Colonic mucosa (tissue), 4 donors: ENCODE measurements around the gene LRG1. TPM values are rescaled to one million over a fixed set of nuclear protein-coding genes. Genes with fewer than 3 reads are reported as not detected.
A peak's percentile ranks its signal among the peaks of the same experiment; 100 is the strongest.

Experiments used
- DNase-seq: peaks from one replicate; pipeline ENCODE4 v3.0.0-alpha.2; 2020
- H3K27ac ChIP-seq: fragments of 200-600 bp; one replicate; pipeline ENCODE4 v1.8.0; 2021
- H3K27me3 ChIP-seq: fragments of 200-600 bp; one replicate; pipeline ENCODE4 v1.8.0; 2021
- H3K36me3 ChIP-seq: fragments of 200-600 bp; one replicate; pipeline ENCODE4 v1.8.0; 2021
- H3K4me1 ChIP-seq: fragments of 200-600 bp; one replicate; pipeline ENCODE4 v1.8.0; 2021; ENCODE audit warnings: mild to moderate bottlenecking
- H3K4me3 ChIP-seq: fragments of 200-600 bp; one replicate; pipeline ENCODE4 v1.8.0; 2021
- H3K9ac ChIP-seq, 2 donors: one replicate each; pipeline ENCODE4 v1.7.0; 2013; ENCODE audit warnings: control low read depth in 2 of 2, low read depth in 2 of 2, low read length in 2 of 2
- H3K9me3 ChIP-seq: fragments of 200-600 bp; one replicate; pipeline ENCODE4 v1.8.0; 2021
- intact Hi-C: fragments of 100-400 bp; cut with DNase I; formaldehyde crosslinking; loops from one replicate; pipeline ENCODE4 v1.14.1; 2022
- total RNA-seq, 2 donors: library from RNA; stranded (reverse); fragmentation: NEBNext Ultra II Directional in 1 of 2; extraction: Animal tissue kit (Norgen Biotek cat#: 25700) in 1 of 2; gene quantifications; one replicate each; pipeline ENCODE4 v1.2.1, GENCODE V29; 2021
- TF ChIP-seq, protein P1 (sequence below): fragments of 200-600 bp; IDR thresholded peaks from one replicate; pipeline ENCODE4 v1.8.0; 2022; ENCODE audit warnings: antibody characterized with exemption, mild to moderate bottlenecking
- donor health status: healthy.
- donor health status: DM: no; HTN: no; CAD: no.
- donor health status: DM: no; HTN: no; CAD: no.

LRG1 gene
- total RNA-seq, 2 donors from 2014 or later = 24.4 to 26.0 TPM

DNA sequence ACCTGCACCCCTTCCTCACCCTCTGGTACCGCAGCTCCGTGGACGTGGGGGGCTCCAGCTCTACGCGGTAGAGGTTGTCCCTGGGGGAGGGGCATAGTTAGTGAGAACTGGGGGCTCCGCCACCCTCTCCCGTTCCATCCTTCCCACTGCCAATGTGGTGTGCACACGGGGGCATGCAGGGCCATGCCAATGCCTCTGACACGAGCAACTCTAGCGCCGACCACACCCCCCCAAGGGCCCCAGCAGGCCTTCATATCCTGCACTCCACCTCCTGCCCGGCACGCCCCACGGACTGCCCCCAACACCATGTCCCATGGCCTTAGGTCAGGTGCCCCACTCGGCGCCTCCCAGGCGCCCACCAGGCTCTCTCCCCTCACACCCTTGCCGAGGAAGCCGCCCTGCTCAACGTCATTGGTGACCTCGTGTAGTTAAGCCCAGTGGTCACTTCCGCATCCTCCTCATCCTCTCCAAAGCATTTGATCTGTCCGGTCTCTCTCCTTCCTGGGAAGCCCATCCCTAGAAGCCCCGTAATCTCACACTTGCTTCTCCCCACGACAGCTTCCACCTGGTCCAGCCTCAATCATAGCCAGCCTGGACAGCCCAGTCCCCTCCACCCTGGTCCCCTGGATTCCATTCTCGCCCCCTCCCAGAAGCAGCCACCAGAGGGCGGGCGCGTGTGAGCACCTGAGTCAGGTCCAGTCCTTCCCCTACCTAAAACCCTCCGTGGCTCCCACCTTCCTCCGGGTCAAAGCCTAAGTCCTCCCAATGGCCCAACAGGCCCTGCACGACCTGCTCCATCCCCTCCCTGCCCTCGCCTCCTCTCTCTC, 17.5 kb upstream of the LRG1 start:
- Histone ChIP-seq H3K27ac (no peak overlapping the region), H3K4me1 (no peaks in the 10 kb centered on the region), H3K4me3 (no peak overlapping the region), H3K9ac (no peak overlapping the region), H3K9me3 (no peaks in the 10 kb centered on the region), H3K27me3 (no peaks in the 10 kb centered on the region), H3K36me3 (no peaks in the 10 kb centered on the region)
- intact Hi-C loops = no loop called here
- DNase-seq = no peak
- TF ChIP-seq, protein P1, sequence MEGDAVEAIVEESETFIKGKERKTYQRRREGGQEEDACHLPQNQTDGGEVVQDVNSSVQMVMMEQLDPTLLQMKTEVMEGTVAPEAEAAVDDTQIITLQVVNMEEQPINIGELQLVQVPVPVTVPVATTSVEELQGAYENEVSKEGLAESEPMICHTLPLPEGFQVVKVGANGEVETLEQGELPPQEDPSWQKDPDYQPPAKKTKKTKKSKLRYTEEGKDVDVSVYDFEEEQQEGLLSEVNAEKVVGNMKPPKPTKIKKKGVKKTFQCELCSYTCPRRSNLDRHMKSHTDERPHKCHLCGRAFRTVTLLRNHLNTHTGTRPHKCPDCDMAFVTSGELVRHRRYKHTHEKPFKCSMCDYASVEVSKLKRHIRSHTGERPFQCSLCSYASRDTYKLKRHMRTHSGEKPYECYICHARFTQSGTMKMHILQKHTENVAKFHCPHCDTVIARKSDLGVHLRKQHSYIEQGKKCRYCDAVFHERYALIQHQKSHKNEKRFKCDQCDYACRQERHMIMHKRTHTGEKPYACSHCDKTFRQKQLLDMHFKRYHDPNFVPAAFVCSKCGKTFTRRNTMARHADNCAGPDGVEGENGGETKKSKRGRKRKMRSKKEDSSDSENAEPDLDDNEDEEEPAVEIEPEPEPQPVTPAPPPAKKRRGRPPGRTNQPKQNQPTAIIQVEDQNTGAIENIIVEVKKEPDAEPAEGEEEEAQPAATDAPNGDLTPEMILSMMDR = no peak

- H3K9ac ChIP-seq = no peak overlapping the region
- intact Hi-C loops = no loop called here
- H3K9me3 ChIP-seq = no peaks in the 10 kb centered on the region
- TF ChIP-seq, protein P1 = no peak
- no peak overlapping the region for H3K4me3 ChIP-seq
- no peaks in the 10 kb centered on the region for H3K4me1 ChIP-seq
- H3K27me3 ChIP-seq = no peaks in the 10 kb centered on the region
- H3K27ac ChIP-seq = no peak overlapping the region
- H3K36me3 ChIP-seq = no peaks in the 10 kb centered on the region
- DNase-seq = peak; percentile 57
These were observed 16.8 kb upstream of the LRG1 start for GRCh38 chr19:4556597-4557127.

DNA sequence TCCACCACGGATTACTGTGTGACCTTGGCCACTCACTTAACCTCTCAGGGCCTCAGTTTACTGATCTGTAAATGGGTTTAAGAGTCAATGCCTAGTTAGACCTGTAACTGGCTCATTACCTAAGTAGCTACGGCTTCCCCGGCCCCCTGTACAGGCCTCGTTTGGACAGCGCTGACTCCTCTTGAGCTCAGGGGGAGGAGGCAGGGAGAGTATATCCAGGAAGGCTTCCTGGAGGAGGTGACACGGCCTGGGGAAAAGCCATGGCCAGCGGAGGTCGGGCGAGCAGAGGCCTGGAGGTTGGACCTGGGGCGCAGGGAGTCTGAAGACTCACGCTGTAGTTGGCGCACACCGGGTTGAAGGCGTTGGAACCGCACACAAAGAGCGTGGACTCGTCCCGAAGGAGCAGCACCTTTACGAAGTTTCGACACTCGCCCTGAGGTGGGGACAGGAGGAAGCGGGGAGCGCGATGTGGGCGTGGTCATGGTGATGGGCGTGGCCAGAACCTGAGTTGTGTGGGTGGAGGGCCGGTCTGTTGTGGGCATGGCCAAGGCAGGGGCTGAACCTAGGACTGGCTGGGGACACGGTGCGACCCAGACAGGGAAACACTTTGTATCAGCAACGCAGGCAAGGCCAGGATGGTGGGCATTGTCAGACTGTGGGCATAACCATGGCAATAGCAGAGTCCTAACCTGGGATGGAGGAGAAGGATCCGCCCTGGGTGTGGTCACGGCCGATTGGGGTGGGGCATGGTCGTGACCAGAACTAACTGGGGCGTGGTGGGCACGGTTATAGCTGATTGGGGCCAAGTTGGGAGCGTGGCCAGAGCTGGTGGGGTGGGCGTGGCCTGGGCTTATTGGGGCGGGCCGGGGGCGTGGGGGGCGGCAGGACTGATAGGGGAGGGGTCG, 16.1 kb upstream of the LRG1 start:
- DNase-seq = peak; percentile 60
- H3K27me3 ChIP-seq = no peaks in the 10 kb centered on the region
- no peak overlapping the region for H3K4me3 ChIP-seq
- intact Hi-C loops = no loop called here
- no peak overlapping the region for H3K27ac ChIP-seq
- H3K9ac ChIP-seq = no peak overlapping the region
- no peaks in the 10 kb centered on the region for H3K9me3 ChIP-seq
- no peaks in the 10 kb centered on the region for H3K4me1 ChIP-seq
- H3K36me3 ChIP-seq = no peaks in the 10 kb centered on the region
- TF ChIP-seq, protein P1 = no peak

DNA sequence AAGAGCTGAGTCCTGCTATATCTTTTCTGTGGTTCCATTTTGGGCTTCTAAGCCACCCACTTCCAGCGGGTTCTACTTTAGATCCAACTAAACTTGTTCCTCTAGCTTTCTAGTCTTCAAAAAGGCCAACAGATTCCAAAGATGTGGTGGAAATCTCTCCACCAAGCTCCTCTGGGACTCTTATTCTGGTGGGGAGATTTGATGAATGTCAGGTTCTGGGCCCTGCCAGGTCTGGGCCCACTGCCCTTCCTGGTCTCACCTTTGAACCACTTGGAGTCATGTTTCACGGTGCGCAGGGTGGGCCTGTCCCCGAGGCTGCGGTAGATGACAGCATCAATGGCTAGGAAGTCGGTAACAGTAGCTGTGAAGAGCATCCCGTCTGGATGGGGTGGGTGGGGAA, 14.9 kb upstream of the LRG1 start:
- intact Hi-C loops = no loop called here
- TF ChIP-seq, protein P1 = no peak

DNA sequence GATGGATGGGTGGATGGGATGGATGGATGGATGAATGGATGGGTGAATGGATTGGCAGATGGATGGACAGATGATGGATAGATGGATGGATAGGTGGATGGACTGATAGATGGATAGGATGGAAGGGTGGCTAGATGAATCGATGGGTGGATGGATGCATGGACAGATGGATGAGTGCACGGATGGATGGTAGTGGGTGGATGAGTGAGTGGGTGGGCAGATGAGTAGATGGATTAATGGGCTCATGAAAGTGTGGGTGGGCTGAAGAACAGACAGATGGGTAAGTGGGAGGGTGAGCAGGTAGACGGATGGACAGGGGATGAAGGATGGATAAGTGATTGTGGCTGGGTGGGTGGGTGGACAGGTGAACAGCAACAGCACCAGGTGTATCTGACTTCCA, 13.9 kb upstream of the LRG1 start:
- TF ChIP-seq, protein P1 = no peak
- Histone ChIP-seq H3K27me3 (no peaks in the 10 kb centered on the region), H3K4me3 (no peak overlapping the region), H3K27ac (no peak overlapping the region), H3K9ac (no peak overlapping the region), H3K36me3 (no peaks in the 10 kb centered on the region), H3K4me1 (no peaks in the 10 kb centered on the region), H3K9me3 (no peaks in the 10 kb centered on the region)
- intact Hi-C loops = no loop called here
- DNase-seq = no peak

More for the DNA sequence above, 14.9 kb upstream of the LRG1 start:
- Histone ChIP-seq H3K4me3 (no peak overlapping the region), H3K4me1 (no peaks in the 10 kb centered on the region), H3K9me3 (no peaks in the 10 kb centered on the region), H3K36me3 (no peaks in the 10 kb centered on the region), H3K27ac (no peak overlapping the region), H3K9ac (no peak overlapping the region), H3K27me3 (no peaks in the 10 kb centered on the region)
- no peak for DNase-seq
